GM18502 (cell line): ENCODE measurements around the gene PPP1R27.

Experiments
- ATAC-seq: cut with Tn5 transposase; IDR thresholded peaks from one replicate; pipeline ENCODE4 v1.9.1; 2021; ENCODE audit warnings: mild to moderate bottlenecking; ENCODE audit not compliant: unreplicated experiment, poor library complexity

PPP1R27 gene

GRCh38 chr17:81863123-81863675 lies 28.3 kb upstream of the PPP1R27 start:
- ATAC-seq = no peak

DNA sequence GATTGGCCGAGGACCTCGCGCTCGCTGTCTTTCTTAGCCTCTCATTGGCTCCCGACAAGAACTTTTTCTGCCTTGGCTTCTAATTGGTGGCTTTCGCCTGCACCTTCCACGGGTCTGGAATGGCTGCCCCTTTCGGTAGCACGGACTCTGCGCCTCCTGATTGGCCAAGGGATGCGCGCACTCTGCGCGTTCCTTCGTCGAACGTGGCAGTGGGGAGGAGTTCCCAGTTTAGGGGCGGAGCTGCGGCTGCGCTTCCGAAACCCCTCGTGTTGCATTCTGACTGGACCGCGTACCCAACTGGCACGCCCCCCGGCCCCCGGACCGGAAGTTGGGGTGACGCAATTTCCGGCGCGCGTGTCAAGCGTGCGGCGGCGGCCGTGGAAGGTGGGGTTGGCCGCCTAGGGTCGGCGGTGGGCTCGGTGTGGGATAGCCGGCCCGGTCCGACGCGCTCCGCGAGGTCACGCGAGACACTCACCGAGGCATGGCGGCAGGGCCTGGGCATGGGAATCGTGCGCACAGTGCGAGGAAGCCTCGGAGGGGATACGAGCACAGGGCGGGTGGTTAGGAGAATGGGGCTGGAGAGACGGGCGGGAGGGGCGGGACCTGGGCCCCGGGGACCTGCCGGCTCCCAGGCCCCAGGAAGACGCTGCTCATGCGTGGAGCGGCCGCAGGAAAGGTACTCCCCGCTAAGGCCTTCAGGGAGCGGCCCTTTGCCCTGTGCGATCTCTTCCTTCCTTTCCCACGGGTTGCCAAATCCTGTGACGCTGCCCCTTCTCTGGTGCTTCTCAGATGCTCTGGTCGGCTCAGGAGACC lies 26.1 kb upstream of the PPP1R27 start:
- ATAC-seq = peak; percentile 78

GRCh38 chr17:81859906-81860755 lies 25.3 kb upstream of the PPP1R27 start, which contains the start of gene P4HB:
Gene P4HB (minus strand): TSS chr17:81860535. CDS start chr17:81860471, 64 bp downstream.
- no peak for ATAC-seq

- ATAC-seq = no peak
Measured at GRCh38 chr17:81858967-81859905, 24.4 kb upstream of the PPP1R27 start.

GRCh38 chr17:81858170-81858966 lies 23.5 kb upstream of the PPP1R27 start:
- ATAC-seq = no peak

DNA sequence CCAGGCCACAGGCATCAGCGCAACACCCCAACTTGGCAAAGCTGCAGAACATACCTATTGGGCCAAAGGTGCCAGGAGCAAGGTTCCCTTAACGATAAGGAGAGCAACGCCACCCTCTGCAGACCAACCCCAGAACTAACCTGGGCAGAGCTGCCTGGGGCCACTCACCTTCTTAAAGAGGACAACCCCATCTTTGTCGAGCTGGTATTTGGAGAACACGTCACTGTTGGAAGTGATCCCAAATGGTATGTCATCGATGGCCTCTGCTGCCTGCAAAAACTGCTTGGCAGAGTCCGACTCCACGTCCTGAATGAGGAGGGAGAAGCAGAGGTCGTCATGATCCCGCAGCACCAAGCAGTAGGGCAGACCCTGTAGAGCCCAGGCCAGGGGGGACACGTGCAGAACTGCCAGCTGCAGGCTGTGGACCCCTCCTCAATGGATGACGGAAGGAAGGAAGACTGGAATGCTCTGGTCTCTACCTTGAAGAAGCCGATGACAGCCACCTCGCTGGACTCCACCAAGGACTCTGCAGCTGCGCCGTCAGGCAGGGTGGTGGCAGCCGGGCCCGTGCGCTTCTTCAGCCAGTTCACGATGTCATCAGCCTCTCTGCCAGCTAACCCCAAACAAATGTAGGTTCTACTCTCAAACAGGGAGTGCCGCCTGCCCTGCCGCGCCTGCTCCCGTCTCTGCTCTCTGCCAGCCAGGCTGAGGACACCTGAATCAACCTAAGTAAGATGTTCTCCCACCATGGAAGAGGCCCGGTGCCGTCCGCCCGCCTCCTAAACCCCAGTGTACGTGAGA lies 20.3 kb upstream of the PPP1R27 start:
- ATAC-seq = no peak

- ATAC-seq = no peak
Measured at GRCh38 chr17:81852237-81852636, 17.4 kb upstream of the PPP1R27 start.

GRCh38 chr17:81851423-81851822 lies 16.6 kb upstream of the PPP1R27 start:
- no peak for ATAC-seq

- no peak for ATAC-seq
Measured at GRCh38 chr17:81849457-81849856, 14.6 kb upstream of the PPP1R27 start.

DNA sequence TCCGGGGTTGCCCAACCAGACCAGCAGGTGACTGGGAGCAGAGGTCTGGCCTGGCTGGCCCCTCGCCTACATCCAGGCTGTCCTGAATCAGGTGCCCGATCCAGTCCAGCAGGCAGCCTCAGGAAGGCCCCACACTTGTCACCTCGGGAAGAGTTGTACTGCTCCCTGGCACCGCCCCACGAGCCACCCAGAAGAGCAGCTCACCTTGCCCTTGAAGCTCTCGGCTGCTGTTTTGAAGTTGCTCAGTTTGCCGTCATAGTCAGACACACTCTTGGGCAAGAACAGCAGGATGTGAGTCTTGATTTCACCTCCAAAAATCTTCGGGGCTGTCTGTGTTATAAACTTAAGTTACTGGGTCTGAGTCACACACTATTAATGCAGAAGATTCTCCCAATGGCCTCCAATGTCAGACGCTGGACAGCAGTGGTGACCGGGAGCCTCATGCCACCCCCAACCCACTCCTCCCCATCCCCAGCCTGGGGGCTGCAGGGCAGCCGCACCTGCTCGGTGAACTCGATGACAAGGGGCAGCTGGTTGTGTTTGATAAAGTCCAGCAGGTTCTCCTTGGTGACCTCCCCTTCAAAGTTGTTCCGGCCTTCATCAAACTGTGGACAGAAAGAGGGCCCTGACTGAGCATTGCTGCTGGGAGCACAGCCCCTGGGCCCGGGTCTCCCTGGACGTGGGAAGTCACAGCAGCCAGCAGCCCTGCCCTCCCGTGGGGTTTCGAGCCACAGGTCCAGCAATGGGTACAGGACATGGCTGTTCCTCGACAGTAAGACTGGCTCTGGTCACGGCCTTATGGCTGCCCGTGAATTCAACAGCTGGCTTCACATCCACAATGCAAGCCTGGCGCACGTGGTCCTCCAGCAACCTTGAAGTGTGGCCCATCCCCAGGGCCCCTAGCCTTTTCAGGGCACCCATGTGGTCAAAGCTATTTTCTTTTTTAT lies 12.2 kb upstream of the PPP1R27 start:
- no peak for ATAC-seq

DNA sequence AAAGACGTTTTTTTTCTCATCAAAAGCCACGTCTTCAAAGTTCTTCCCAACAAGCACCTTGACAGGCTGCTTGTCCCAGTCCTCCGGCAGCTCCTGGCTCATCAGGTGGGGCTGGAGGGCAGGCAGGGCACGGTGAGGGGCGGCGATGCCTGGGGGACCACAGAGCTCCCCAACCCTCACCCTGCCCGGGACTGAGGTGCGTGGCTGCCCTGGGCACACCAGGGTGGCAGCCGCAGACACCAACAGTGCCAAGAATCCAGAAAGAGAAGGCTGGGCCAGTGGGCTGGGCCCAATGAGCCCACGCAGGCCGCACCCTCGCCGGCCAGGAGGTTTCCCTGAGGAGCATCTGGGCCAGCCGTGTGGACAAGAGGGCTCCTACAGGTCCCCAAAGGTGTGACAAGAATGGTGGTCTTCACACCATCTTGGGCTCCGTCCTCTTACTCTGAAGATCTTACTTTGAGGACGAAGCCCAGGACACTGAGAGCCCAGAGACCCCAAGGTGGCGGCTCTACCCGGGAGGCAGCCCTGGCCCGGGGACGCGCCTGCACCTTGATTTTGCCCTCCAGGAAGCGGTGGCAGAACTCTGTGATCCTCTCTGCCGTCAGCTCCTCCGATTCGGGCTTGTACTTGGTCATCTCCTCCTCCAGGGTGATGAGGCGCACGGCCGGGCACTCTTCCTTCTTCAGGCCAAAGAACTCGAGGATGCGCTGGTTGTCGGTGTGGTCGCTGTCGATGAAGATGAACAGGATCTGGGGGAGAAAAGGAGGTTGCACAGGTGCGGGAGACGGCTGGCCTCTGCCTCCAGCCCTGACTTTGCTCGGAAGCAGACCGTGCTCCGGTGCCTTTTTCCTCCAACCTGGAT lies 11.3 kb upstream of the PPP1R27 start:
- no peak for ATAC-seq

DNA sequence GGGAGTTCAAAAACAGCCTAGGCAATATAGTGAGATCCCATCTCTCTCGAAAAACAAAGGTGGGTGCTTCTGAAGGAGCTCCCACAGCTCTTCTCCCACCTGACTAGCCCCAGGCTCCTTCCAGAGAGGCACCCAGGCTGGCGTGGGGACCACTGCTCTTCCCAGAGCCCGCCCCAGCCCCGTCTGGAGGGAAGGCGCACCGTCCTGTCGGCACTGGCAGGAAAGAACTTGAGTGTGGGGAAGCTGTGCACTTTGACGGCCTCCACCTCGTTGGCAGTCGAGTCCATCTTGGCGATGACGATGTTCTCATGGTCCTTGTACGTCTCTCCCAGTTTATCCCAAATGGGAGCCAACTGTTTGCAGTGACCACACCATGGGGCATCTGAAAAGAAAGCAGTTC lies 10.5 kb upstream of the PPP1R27 start:
- no peak for ATAC-seq

DNA sequence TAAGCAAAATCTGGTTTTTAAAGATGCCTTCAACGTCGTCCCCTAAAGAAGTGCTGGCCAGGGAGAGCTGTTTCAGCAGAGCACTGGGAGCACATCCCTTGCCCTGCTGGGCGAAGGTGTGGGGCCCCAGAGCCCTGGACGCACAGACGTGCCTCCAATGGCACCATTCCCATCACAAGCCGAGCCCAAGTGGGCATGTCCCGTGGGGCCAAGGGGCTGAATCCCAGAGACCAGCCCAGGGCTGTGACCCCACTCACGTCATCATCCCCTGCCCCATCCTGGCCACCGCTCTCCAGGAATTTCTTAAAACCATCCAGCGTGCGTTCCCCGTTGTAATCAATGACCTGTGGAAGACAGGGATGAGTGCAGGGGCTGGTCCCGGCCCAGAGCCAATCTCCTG lies 10.0 kb upstream of the PPP1R27 start:
- ATAC-seq = no peak

DNA sequence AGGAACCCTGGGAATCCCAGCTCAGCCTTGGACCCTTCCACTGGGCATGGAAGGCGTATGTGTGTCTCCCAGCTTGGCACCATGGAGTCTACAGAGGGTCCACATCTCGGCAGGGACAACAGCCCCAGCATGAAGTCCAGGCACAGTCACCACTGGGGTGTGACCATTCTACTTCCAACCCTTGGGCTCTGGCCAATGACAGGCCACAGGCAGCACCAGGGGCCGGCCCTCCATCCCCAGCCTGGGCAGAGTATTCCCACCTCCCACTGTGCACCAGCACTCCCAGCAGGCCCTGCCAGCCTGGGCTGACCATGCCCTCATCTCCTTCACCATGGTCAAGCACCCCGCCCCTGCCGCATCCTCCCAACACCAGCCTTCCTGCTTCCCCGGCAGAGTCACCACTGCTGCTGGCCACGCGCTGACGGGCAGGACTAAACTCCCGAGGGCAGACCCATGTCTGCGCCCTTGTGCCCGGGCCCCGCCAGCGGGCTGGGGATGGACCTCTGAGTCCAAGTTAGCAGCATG lies 9.5 kb upstream of the PPP1R27 start:
- ATAC-seq = no peak

GRCh38 chr17:81843713-81844326 lies 9.0 kb upstream of the PPP1R27 start:
- ATAC-seq = no peak
